HEK293 (cell line): Measurements from ENCODE around the gene NOVA2.

Source experiments
- HOXA7 ChIP-seq: sonication (generic); formaldehyde crosslinking; IDR thresholded peaks from 2 replicates; pipeline ENCODE4 v1.8.1; 2022; ENCODE audit warnings: missing genetic modification reagents, borderline replicate concordance
- HOXC10 ChIP-seq: sonication (generic); formaldehyde crosslinking; IDR thresholded peaks from 2 replicates; pipeline ENCODE4 v1.8.1; 2023; ENCODE audit warnings: mild to moderate bottlenecking, missing genetic modification reagents
- KLF8 ChIP-seq: fragments of 450-650 bp; formaldehyde crosslinking; IDR thresholded peaks from 2 replicates; pipeline ENCODE4 v1.5.1; 2016; ENCODE audit warnings: missing biosample characterization, missing genetic modification characterization
- KLF9 ChIP-seq: fragments of 450-650 bp; formaldehyde crosslinking; IDR thresholded peaks from 2 replicates; pipeline ENCODE4 v1.5.1; 2016; ENCODE audit warnings: missing biosample characterization, missing genetic modification characterization, low read depth
- SP7 ChIP-seq: fragments of 450-650 bp; formaldehyde crosslinking; IDR thresholded peaks from 2 replicates; pipeline ENCODE4 v1.5.1; 2016; ENCODE audit warnings: missing biosample characterization, missing genetic modification characterization
- TCF7L2 ChIP-seq: IDR thresholded peaks from 2 replicates; pipeline ENCODE4 v1.6.1; 2011; ENCODE audit warnings: low read depth, mild to moderate bottlenecking, inconsistent platforms, low read length, moderate library complexity, borderline replicate concordance
- WT1 ChIP-seq: fragments of 450-650 bp; formaldehyde crosslinking; IDR thresholded peaks from 2 replicates; pipeline ENCODE4 v1.5.1; 2016; ENCODE audit warnings: missing biosample characterization, missing genetic modification characterization
- ZEB2 ChIP-seq: fragments of 450-650 bp; formaldehyde crosslinking; IDR thresholded peaks from 2 replicates; pipeline ENCODE4 v1.5.1; 2016; ENCODE audit warnings: missing biosample characterization, missing genetic modification characterization
- ZNF146 ChIP-seq: fragments of 450-650 bp; formaldehyde crosslinking; IDR thresholded peaks from 2 replicates; pipeline ENCODE4 v1.5.1; 2016; ENCODE audit warnings: missing biosample characterization, missing genetic modification characterization
- ZNF155 ChIP-seq: fragments of 450-650 bp; formaldehyde crosslinking; IDR thresholded peaks from 2 replicates; pipeline ENCODE4 v1.5.1; 2016; ENCODE audit warnings: missing biosample characterization, missing genetic modification characterization
- ZNF16 ChIP-seq: fragments of 450-650 bp; formaldehyde crosslinking; IDR thresholded peaks from 2 replicates; pipeline ENCODE4 v1.5.1; 2016; ENCODE audit warnings: low read depth, missing biosample characterization, missing genetic modification characterization
- ZNF184 ChIP-seq: fragments of 450-650 bp; IDR thresholded peaks from 2 replicates; pipeline ENCODE4 v1.5.1; 2018; ENCODE audit warnings: missing biosample characterization, mild to moderate bottlenecking, missing genetic modification characterization
- ZNF274 ChIP-seq, 2 experiments: fragments of 200-500 bp in 1 of 2; fragments of 450-650 bp in 1 of 2; sonication (Bioruptor generic) in 1 of 2; formaldehyde crosslinking in 1 of 2; IDR thresholded peaks; 2 replicates each; pipeline versions ENCODE4 v1.5.1 to v1.6.1; 2014 to 2016; ENCODE audit warnings: borderline replicate concordance in 1 of 2, inconsistent platforms in 1 of 2, low read length in 1 of 2, missing biosample characterization in 1 of 2, missing genetic modification characterization in 1 of 2
- ZNF311 ChIP-seq: fragments of 450-650 bp; formaldehyde crosslinking; IDR thresholded peaks from 2 replicates; pipeline ENCODE4 v1.5.1; 2017; ENCODE audit warnings: missing biosample characterization, missing genetic modification characterization, borderline replicate concordance
- ZNF324 ChIP-seq: fragments of 450-650 bp; formaldehyde crosslinking; IDR thresholded peaks from 2 replicates; pipeline ENCODE4 v1.5.1; 2016; ENCODE audit warnings: missing biosample characterization, missing genetic modification characterization
- ZNF423 ChIP-seq: fragments of 450-650 bp; formaldehyde crosslinking; IDR thresholded peaks from 2 replicates; pipeline ENCODE4 v1.5.1; 2016; ENCODE audit warnings: missing biosample characterization, missing genetic modification characterization
- ZNF529 ChIP-seq: fragments of 450-650 bp; formaldehyde crosslinking; IDR thresholded peaks from 2 replicates; pipeline ENCODE4 v1.5.1; 2017; ENCODE audit warnings: missing genetic modification characterization, missing biosample characterization; ENCODE audit not compliant: insufficient replicate concordance
- ZNF544 ChIP-seq: fragments of 450-650 bp; formaldehyde crosslinking; IDR thresholded peaks from 2 replicates; pipeline ENCODE4 v1.5.0; 2017; ENCODE audit warnings: missing biosample characterization, missing genetic modification characterization
- ZNF555 ChIP-seq: fragments of 450-650 bp; formaldehyde crosslinking; conservative IDR thresholded peaks from 2 replicates; pipeline ENCODE4 v1.5.1; 2017; ENCODE audit warnings: missing biosample characterization, mild to moderate bottlenecking, missing genetic modification characterization, inconsistent platforms
- ZNF610 ChIP-seq: fragments of 450-650 bp; formaldehyde crosslinking; IDR thresholded peaks from 2 replicates; pipeline ENCODE4 v1.5.1; 2016; ENCODE audit warnings: missing biosample characterization, missing genetic modification characterization, borderline replicate concordance
- ZNF624 ChIP-seq: fragments of 450-650 bp; formaldehyde crosslinking; IDR thresholded peaks from 2 replicates; pipeline ENCODE4 v1.5.1; 2017; ENCODE audit warnings: missing biosample characterization, missing genetic modification characterization
- ZNF701 ChIP-seq: fragments of 450-650 bp; formaldehyde crosslinking; IDR thresholded peaks from 2 replicates; pipeline ENCODE4 v1.5.1; 2016; ENCODE audit warnings: missing biosample characterization, missing genetic modification characterization
- ZSCAN23 ChIP-seq: fragments of 450-650 bp; formaldehyde crosslinking; IDR thresholded peaks from 2 replicates; pipeline ENCODE4 v1.5.1; 2016; ENCODE audit warnings: missing biosample characterization, missing genetic modification characterization
- TF ChIP-seq, protein P1 (sequence below): fragments of 450-650 bp; formaldehyde crosslinking; IDR thresholded peaks from 2 replicates; pipeline ENCODE4 v1.5.1; 2016; ENCODE audit warnings: missing biosample characterization, missing genetic modification characterization, borderline replicate concordance
- TF ChIP-seq, protein P2 (sequence below): fragments of 450-650 bp; formaldehyde crosslinking; IDR thresholded peaks from 2 replicates; pipeline ENCODE4 v1.5.1; 2017; ENCODE audit warnings: missing biosample characterization, missing genetic modification characterization
- TF ChIP-seq, protein P3 (sequence below): fragments of 450-650 bp; formaldehyde crosslinking; IDR thresholded peaks from 2 replicates; pipeline ENCODE4 v1.5.1; 2016; ENCODE audit warnings: missing biosample characterization, missing genetic modification characterization
- TF ChIP-seq, protein P4 (sequence below): fragments of 450-650 bp; formaldehyde crosslinking; IDR thresholded peaks from 2 replicates; pipeline ENCODE4 v1.5.1; 2016; ENCODE audit warnings: missing biosample characterization, missing genetic modification characterization
- TF ChIP-seq, protein P5 (sequence below): fragments of 450-650 bp; formaldehyde crosslinking; IDR thresholded peaks from 2 replicates; pipeline ENCODE4; 2016; ENCODE audit warnings: missing biosample characterization, missing genetic modification characterization
- TF ChIP-seq, protein P6 (sequence below): IDR thresholded peaks from 2 replicates; pipeline ENCODE4 v1.6.1; 2011; ENCODE audit warnings: mild to moderate bottlenecking, low read depth, low read length, borderline replicate concordance

NOVA2 gene

DNA sequence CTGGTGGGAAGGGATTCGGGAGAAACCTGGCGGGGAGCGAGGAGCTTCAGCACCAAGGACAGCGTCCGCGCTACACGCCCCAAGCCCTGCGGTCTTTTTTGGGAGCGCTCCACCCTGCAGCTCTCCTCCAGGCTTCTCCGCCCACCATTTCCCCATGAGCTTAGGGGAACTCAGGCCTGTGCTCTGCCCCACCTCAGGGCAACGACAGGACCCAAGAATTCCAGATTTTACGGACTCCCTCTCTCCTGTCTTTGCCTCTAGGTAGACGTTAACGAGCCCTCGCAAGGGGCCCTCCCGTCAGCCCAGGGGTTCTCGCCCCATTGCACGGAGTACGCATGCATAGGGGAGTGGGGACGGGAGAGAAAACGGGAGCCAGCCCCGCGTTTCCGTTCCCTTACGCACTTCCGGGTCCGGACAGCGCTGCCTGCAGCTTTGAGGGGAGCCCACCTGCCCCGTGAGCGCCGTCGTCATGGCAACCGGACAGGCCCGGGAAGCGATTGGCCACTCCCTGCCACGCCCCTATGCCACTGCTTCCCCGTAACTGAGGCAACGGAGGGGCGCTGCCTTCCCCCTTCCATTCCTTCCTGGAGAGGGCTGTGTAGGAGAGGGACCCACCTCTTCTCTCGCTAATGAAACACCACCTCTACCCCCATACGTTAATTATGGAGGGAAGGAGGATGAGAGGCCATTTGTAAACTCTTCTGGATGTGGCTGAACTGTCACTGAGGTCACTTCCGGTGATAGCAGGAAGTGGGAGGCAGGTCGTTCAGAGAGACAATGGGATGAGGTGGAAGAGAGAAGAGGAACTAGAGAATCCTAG, 20.8 kb downstream of the NOVA2 start (continued):
- TF ChIP-seq, protein P1, sequence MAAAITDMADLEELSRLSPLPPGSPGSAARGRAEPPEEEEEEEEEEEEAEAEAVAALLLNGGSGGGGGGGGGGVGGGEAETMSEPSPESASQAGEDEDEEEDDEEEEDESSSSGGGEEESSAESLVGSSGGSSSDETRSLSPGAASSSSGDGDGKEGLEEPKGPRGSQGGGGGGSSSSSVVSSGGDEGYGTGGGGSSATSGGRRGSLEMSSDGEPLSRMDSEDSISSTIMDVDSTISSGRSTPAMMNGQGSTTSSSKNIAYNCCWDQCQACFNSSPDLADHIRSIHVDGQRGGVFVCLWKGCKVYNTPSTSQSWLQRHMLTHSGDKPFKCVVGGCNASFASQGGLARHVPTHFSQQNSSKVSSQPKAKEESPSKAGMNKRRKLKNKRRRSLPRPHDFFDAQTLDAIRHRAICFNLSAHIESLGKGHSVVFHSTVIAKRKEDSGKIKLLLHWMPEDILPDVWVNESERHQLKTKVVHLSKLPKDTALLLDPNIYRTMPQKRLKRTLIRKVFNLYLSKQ (tag by site-specific recombination): no peak
- TF ChIP-seq ZNF16 (tag by site-specific recombination) (no peak), ZNF184 (tag by site-specific recombination) (no peak), TCF7L2 (no peak), ZNF701 (tag by site-specific recombination) (no peak), ZNF311 (tag by site-specific recombination) (no peak), ZNF155 (no peak), WT1 (tag by site-specific recombination) (no peak), ZNF146 (tag by site-specific recombination) (no peak), ZNF324 (tag by site-specific recombination) (no peak), ZNF610 (tag by site-specific recombination) (no peak), ZNF555 (tag by site-specific recombination) (no peak), ZSCAN23 (tag by site-specific recombination) (no peak), ZNF274 (IDR thresholded peaks at IDR 0.05; ENCODE audit: low read length) (no peak), ZNF274 (tag by site-specific recombination; IDR thresholded peaks at IDR 0.05; ENCODE audit: borderline replicate concordance) (no peak), HOXC10 (CRISPR knock-in tag) (no peak), KLF9 (tag by site-specific recombination) (peak; percentile 81; the same call in 1 of the 2 replicates), ZNF529 (tag by site-specific recombination) (no peak), ZEB2 (tag by site-specific recombination) (0 out of 2 replicates have a peak, but pooled peaks have one; percentile 27), HOXA7 (CRISPR knock-in tag) (no peak), ZNF544 (no peak), ZNF624 (no peak), SP7 (no peak; the same call in none of the 2 replicates), KLF8 (tag by site-specific recombination) (peak; percentile 92), ZNF423 (tag by site-specific recombination) (no peak)
- TF ChIP-seq, protein P2, sequence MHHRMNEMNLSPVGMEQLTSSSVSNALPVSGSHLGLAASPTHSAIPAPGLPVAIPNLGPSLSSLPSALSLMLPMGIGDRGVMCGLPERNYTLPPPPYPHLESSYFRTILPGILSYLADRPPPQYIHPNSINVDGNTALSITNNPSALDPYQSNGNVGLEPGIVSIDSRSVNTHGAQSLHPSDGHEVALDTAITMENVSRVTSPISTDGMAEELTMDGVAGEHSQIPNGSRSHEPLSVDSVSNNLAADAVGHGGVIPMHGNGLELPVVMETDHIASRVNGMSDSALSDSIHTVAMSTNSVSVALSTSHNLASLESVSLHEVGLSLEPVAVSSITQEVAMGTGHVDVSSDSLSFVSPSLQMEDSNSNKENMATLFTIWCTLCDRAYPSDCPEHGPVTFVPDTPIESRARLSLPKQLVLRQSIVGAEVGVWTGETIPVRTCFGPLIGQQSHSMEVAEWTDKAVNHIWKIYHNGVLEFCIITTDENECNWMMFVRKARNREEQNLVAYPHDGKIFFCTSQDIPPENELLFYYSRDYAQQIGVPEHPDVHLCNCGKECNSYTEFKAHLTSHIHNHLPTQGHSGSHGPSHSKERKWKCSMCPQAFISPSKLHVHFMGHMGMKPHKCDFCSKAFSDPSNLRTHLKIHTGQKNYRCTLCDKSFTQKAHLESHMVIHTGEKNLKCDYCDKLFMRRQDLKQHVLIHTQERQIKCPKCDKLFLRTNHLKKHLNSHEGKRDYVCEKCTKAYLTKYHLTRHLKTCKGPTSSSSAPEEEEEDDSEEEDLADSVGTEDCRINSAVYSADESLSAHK (tag by site-specific recombination): no peak
- TF ChIP-seq, protein P3, sequence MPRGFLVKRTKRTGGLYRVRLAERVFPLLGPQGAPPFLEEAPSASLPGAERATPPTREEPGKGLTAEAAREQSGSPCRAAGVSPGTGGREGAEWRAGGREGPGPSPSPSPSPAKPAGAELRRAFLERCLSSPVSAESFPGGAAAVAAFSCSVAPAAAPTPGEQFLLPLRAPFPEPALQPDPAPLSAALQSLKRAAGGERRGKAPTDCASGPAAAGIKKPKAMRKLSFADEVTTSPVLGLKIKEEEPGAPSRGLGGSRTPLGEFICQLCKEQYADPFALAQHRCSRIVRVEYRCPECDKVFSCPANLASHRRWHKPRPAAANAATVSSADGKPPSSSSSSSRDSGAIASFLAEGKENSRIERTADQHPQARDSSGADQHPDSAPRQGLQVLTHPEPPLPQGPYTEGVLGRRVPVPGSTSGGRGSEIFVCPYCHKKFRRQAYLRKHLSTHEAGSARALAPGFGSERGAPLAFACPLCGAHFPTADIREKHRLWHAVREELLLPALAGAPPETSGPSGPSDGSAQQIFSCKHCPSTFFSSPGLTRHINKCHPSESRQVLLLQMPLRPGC (tag by site-specific recombination): no peak
- TF ChIP-seq, protein P4, sequence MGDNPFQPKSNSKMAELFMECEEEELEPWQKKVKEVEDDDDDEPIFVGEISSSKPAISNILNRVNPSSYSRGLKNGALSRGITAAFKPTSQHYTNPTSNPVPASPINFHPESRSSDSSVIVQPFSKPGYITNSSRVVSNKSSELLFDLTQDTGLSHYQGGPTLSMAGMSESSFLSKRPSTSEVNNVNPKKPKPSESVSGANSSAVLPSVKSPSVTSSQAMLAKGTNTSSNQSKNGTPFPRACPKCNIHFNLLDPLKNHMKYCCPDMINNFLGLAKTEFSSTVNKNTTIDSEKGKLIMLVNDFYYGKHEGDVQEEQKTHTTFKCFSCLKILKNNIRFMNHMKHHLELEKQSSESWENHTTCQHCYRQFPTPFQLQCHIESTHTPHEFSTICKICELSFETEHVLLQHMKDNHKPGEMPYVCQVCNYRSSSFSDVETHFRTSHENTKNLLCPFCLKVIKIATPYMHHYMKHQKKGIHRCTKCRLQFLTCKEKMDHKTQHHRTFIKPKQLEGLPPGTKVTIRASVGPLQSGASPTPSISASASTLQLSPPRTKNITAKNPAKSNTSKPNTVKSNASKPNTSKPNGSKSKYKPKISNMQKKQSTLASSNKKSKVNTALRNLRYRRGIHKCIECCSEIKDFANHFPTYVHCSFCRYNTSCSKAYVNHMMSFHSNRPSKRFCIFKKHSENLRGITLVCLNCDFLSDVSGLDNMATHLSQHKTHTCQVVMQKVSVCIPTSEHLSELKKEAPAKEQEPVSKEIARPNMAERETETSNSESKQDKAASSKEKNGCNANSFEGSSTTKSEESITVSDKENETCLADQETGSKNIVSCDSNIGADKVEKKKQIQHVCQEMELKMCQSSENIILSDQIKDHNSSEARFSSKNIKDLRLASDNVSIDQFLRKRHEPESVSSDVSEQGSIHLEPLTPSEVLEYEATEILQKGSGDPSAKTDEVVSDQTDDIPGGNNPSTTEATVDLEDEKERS (tag by site-specific recombination): no peak
- TF ChIP-seq, protein P5, sequence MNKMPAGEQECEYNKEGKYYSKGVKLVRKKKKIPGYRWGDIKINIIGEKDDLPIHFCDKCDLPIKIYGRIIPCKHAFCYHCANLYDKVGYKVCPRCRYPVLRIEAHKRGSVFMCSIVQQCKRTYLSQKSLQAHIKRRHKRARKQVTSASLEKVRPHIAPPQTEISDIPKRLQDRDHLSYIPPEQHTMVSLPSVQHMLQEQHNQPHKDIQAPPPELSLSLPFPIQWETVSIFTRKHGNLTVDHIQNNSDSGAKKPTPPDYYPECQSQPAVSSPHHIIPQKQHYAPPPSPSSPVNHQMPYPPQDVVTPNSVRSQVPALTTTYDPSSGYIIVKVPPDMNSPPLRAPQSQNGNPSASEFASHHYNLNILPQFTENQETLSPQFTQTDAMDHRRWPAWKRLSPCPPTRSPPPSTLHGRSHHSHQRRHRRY (tag by site-specific recombination): no peak
- TF ChIP-seq, protein P6, sequence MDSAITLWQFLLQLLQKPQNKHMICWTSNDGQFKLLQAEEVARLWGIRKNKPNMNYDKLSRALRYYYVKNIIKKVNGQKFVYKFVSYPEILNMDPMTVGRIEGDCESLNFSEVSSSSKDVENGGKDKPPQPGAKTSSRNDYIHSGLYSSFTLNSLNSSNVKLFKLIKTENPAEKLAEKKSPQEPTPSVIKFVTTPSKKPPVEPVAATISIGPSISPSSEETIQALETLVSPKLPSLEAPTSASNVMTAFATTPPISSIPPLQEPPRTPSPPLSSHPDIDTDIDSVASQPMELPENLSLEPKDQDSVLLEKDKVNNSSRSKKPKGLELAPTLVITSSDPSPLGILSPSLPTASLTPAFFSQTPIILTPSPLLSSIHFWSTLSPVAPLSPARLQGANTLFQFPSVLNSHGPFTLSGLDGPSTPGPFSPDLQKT: no peak
